BLaER1 (cell line): ENCODE data around the gene ABHD15.

Experiments
- H3K27ac ChIP-seq: shearing (Covaris generic); formaldehyde crosslinking; 2 replicates; pipeline ENCODE4 v1.8.1; 2022
- H3K27me3 ChIP-seq: shearing (Covaris generic); formaldehyde crosslinking; 2 replicates; pipeline ENCODE4 v1.8.1; 2022
- H3K36me3 ChIP-seq: shearing (Covaris generic); formaldehyde crosslinking; 2 replicates; pipeline ENCODE4 v1.8.1; 2022
- H3K4me1 ChIP-seq: shearing (Covaris generic); formaldehyde crosslinking; 2 replicates; pipeline ENCODE4 v1.8.1; 2022
- H3K4me2 ChIP-seq: shearing (Covaris generic); formaldehyde crosslinking; 2 replicates; pipeline ENCODE4 v1.8.1; 2022
- H3K4me3 ChIP-seq: shearing (Covaris generic); formaldehyde crosslinking; 2 replicates; pipeline ENCODE4 v1.8.1; 2022
- H3K9ac ChIP-seq: shearing (Covaris generic); formaldehyde crosslinking; 2 replicates; pipeline ENCODE4 v1.8.1; 2022
- H3K9me3 ChIP-seq: shearing (Covaris generic); formaldehyde crosslinking; 2 replicates; pipeline ENCODE4 v1.8.1; 2022
- H4K20me1 ChIP-seq: shearing (Covaris generic); formaldehyde crosslinking; 2 replicates; pipeline ENCODE4 v1.8.1; 2022
- Cebpa-rat ChIP-seq: shearing (Covaris generic); IDR thresholded peaks from 2 replicates; pipeline ENCODE4 v1.8.1; 2022

Gene ABHD15

GRCh38 chr17:29595107-29595942, 28.5 kb upstream of the ABHD15 start:
- Histone ChIP-seq H3K27me3 (no peaks in the 10 kb centered on the region), H3K36me3 (no peaks in the 10 kb centered on the region), H3K9ac (peak overlapping the region; percentile 95; the same call in 1 of the 2 replicates), H3K27ac (no peak overlapping the region), H3K9me3 (no peaks in the 10 kb centered on the region), H3K4me1 (peaks cover 70% of the 10 kb centered on the region), H3K4me3 (no peak overlapping the region), H4K20me1 (peaks cover 63% of the 10 kb centered on the region), H3K4me2 (peak overlapping the region; percentile 97)
- no peak for TF ChIP-seq Cebpa-rat

- Histone ChIP-seq H3K27ac (peak overlapping the region; percentile 93; the same call in 1 of the 2 replicates), H3K4me3 (peak overlapping the region; percentile 97), H3K4me1 (peaks cover 73% of the 10 kb centered on the region), H3K27me3 (no peaks in the 10 kb centered on the region), H4K20me1 (peaks cover 58% of the 10 kb centered on the region), H3K9ac (peak overlapping the region; percentile 95; the same call in 1 of the 2 replicates), H3K4me2 (peak overlapping the region; percentile 97), H3K36me3 (no peaks in the 10 kb centered on the region), H3K9me3 (no peaks in the 10 kb centered on the region)
- no peak for TF ChIP-seq Cebpa-rat
These were observed 27.8 kb upstream of the ABHD15 start for GRCh38 chr17:29594519-29595090.

GRCh38 chr17:29593591-29594518, 27.0 kb upstream of the ABHD15 start:
- Histone ChIP-seq H3K9ac (peak overlapping the region; percentile 95), H4K20me1 (peaks cover 55% of the 10 kb centered on the region), H3K4me3 (peak overlapping the region; percentile 97), H3K27ac (peak overlapping the region; percentile 93), H3K36me3 (no peaks in the 10 kb centered on the region), H3K9me3 (no peaks in the 10 kb centered on the region), H3K4me1 (peaks cover 73% of the 10 kb centered on the region), H3K27me3 (no peaks in the 10 kb centered on the region), H3K4me2 (peak overlapping the region; percentile 97)
- TF ChIP-seq Cebpa-rat: no peak

GRCh38 chr17:29592850-29593551, 26.2 kb upstream of the ABHD15 start, which contains the start of gene ANKRD13B:
Gene ANKRD13B (plus strand): TSS chr17:29593132. CDS start chr17:29593622, 490 bp downstream.
- Histone ChIP-seq H3K4me3 (peak within 1 kb of the TSS; percentile 97), H3K4me1 (peaks cover 71% of the 10 kb centered on the region), H4K20me1 (peaks cover 56% of the 10 kb centered on the region), H3K9me3 (no peaks in the 10 kb centered on the region), H3K36me3 (no peaks in the 10 kb centered on the region), H3K4me2 (peak within 1 kb of the TSS; percentile 97), H3K27me3 (no peaks in the 10 kb centered on the region), H3K9ac (peak within 1 kb of the TSS; percentile 95), H3K27ac (peak within 1 kb of the TSS; percentile 93)
- no peak for TF ChIP-seq Cebpa-rat

- Histone ChIP-seq H3K4me2 (peak overlapping the region; percentile 97), H3K4me1 (peaks cover 71% of the 10 kb centered on the region), H3K36me3 (no peaks in the 10 kb centered on the region), H3K9ac (peak overlapping the region; percentile 95; the same call in 1 of the 2 replicates), H4K20me1 (peaks cover 56% of the 10 kb centered on the region), H3K9me3 (no peaks in the 10 kb centered on the region), H3K27ac (peak overlapping the region; percentile 93), H3K27me3 (no peaks in the 10 kb centered on the region), H3K4me3 (peak overlapping the region; percentile 97)
- no peak for TF ChIP-seq Cebpa-rat
These were observed 25.1 kb upstream of the ABHD15 start for GRCh38 chr17:29591737-29592608.

GRCh38 chr17:29591146-29591736, 24.4 kb upstream of the ABHD15 start:
- Histone ChIP-seq H3K36me3 (no peaks in the 10 kb centered on the region; the same call in 1 of the 2 replicates), H3K27ac (peak overlapping the region; percentile 93), H4K20me1 (peaks cover 56% of the 10 kb centered on the region), H3K27me3 (no peaks in the 10 kb centered on the region), H3K4me2 (peak overlapping the region; percentile 97), H3K9me3 (no peaks in the 10 kb centered on the region), H3K4me1 (peaks cover 71% of the 10 kb centered on the region), H3K9ac (peak overlapping the region; percentile 95), H3K4me3 (peak overlapping the region; percentile 97)
- TF ChIP-seq Cebpa-rat: no peak

- no peaks in the 10 kb centered on the region; the same call in 1 of the 2 replicates for H3K36me3 ChIP-seq
- peaks cover 56% of the 10 kb centered on the region for H4K20me1 ChIP-seq
- no peaks in the 10 kb centered on the region for H3K9me3 ChIP-seq
- no peaks in the 10 kb centered on the region for H3K27me3 ChIP-seq
- H3K4me2 ChIP-seq: peak overlapping the region; percentile 97
- H3K4me3 ChIP-seq: peak overlapping the region; percentile 97
- no peak for TF ChIP-seq Cebpa-rat
- H3K27ac ChIP-seq: peak overlapping the region; percentile 93
- H3K9ac ChIP-seq: peak overlapping the region; percentile 95
- H3K4me1 ChIP-seq: peaks cover 71% of the 10 kb centered on the region
These were observed 23.7 kb upstream of the ABHD15 start for GRCh38 chr17:29590411-29591145.
